ENCODE data around the gene SH3GLB1.

GRCh38 chr1:86764523-86764922, 60.1 kb downstream of the SH3GLB1 start:
- TF ChIP-seq CTCF (IDR thresholded peaks at IDR 0.05) (no peak), POLR2A (IDR thresholded peaks at IDR 0.05) (no peak)
